NT2/D1 (cell line): ENCODE data around the gene CSK.
A peak's percentile ranks its signal among the peaks of the same experiment; 100 is the strongest.

Source experiments
- DNase-seq: peaks from one replicate; pipeline ENCODE4 v3.0.0-alpha.2; 2011; ENCODE audit warnings: low read depth, low spot score
- H3K27me3 ChIP-seq: 2 replicates; pipeline ENCODE4 v1.6.0; 2011; ENCODE audit warnings: mild to moderate bottlenecking; ENCODE audit not compliant: insufficient read length, insufficient read depth
- H3K36me3 ChIP-seq: 2 replicates; pipeline ENCODE4 v1.6.1; 2011; ENCODE audit warnings: mild to moderate bottlenecking, low read length, mixed read lengths; ENCODE audit not compliant: insufficient read depth, insufficient read length
- H3K4me1 ChIP-seq: 2 replicates; pipeline ENCODE4 v1.5.1; 2011; ENCODE audit not compliant: insufficient read depth, insufficient read length
- H3K4me3 ChIP-seq: 2 replicates; pipeline ENCODE4 v1.5.1; 2011; ENCODE audit warnings: low read depth; ENCODE audit not compliant: insufficient read length
- H3K9ac ChIP-seq: 2 replicates; pipeline ENCODE4 v1.6.0; 2011; ENCODE audit warnings: low read depth; ENCODE audit not compliant: insufficient read length
- H3K9me3 ChIP-seq: 2 replicates; pipeline ENCODE4 v1.5.1; 2011; ENCODE audit warnings: mild to moderate bottlenecking, low read length; ENCODE audit not compliant: insufficient read depth
- SUZ12 ChIP-seq: IDR thresholded peaks from 2 replicates; pipeline ENCODE4 v1.6.1; 2011; ENCODE audit not compliant: insufficient read length, insufficient read depth; ENCODE audit errors: extremely low read depth
- YY1 ChIP-seq: IDR thresholded peaks from 2 replicates; pipeline ENCODE4 v1.6.1; 2011; ENCODE audit not compliant: insufficient read length, insufficient read depth
- ZNF274 ChIP-seq: IDR thresholded peaks from 2 replicates; pipeline ENCODE4 v1.6.1; 2011; ENCODE audit warnings: mild to moderate bottlenecking, low read depth, low read length

The CSK gene

DNA sequence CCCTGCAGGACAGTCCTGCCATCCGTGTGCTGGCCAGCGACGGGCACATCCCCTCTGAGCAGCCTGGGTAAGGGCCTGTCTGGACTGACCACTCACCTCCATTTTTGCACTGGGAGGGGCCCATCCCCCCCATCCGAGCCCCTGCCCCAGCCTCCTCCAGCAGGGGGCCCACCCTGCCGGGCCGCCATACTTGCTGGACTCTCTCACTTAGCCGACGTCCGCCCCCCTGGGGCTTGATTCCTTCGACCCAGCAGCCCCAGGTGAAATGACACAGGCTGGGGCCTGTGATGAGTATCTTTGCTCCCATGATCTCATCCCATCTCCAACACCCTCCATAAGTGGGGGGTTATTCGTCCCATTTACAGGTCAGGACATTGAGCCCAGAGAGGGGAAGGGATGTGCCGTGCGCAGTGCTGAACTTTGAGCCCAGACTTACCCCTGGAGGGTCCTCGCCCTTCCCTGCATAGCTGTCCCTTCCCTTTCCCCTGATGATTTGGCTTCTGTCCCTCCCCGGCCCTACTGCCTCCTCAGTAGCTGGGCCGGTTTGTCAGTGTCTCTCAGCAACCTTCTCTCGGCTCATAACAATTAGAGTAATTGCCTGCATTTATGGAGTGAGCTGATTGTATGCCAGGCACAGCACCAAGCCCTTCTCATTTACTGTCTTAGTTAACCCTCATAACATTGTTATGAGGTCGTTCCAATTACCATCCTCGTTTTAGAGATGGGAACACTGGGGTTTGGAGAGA, 34.9 kb downstream of the CSK start:
- no peak for DNase-seq
- peak overlapping the region; percentile 57 for H3K9ac ChIP-seq

GRCh38 chr15:74817370-74817737, 35.5 kb downstream of the CSK start:
- Histone ChIP-seq H3K36me3 (no peaks in the 10 kb centered on the region), H3K9ac (peak overlapping the region; percentile 57), H3K4me3 (no peak overlapping the region), H3K9me3 (no peaks in the 10 kb centered on the region), H3K4me1 (peaks cover 60% of the 10 kb centered on the region), H3K27me3 (no peaks in the 10 kb centered on the region)
- TF ChIP-seq YY1 (no peak), SUZ12 (no peak), ZNF274 (no peak)
- DNase-seq: no peak

More for the DNA sequence above, 34.9 kb downstream of the CSK start:
- H3K9me3 ChIP-seq: no peaks in the 10 kb centered on the region
- H3K27me3 ChIP-seq: no peaks in the 10 kb centered on the region
- no peaks in the 10 kb centered on the region for H3K36me3 ChIP-seq
- no peak overlapping the region for H3K4me3 ChIP-seq
- H3K4me1 ChIP-seq: peaks cover 62% of the 10 kb centered on the region
- TF ChIP-seq SUZ12 (no peak), YY1 (no peak), ZNF274 (no peak)

DNA sequence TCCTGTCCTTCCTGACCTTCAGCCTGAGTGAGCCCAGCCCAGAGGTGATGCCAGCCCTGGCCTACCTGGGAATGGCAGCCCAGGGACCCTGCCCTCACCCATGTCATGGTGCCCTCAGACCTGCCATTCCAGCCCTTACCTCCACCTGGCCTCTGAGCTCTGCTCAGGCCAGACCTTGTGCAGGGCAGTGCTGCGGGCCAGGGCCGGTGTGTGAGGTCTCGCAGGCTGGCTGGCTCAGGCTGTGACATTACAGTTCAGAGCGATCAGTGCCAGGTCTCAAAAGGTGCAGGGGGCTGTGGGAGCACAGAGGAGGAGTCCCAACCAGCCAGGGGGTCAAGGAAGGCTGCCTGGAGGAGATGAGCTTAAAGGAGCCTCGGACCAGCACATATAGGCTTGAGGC, 38.2 kb downstream of the CSK start:
- peaks cover 14% of the 10 kb centered on the region for H3K27me3 ChIP-seq
- H3K9ac ChIP-seq: peak overlapping the region; percentile 16
- no peaks in the 10 kb centered on the region for H3K36me3 ChIP-seq
- no peaks in the 10 kb centered on the region for H3K9me3 ChIP-seq
- TF ChIP-seq YY1: no peak
- no peak for TF ChIP-seq SUZ12
- no peak for TF ChIP-seq ZNF274
- DNase-seq: no peak
- peaks cover 52% of the 10 kb centered on the region for H3K4me1 ChIP-seq
- H3K4me3 ChIP-seq: no peak overlapping the region

GRCh38 chr15:74821091-74821789, 39.4 kb downstream of the CSK start:
- no peaks in the 10 kb centered on the region for H3K9me3 ChIP-seq
- peaks cover 26% of the 10 kb centered on the region for H3K27me3 ChIP-seq
- no peak overlapping the region for H3K9ac ChIP-seq
- peaks cover 41% of the 10 kb centered on the region for H3K4me1 ChIP-seq
- TF ChIP-seq ZNF274 (no peak), YY1 (no peak)
- no peak overlapping the region for H3K4me3 ChIP-seq
- H3K36me3 ChIP-seq: no peaks in the 10 kb centered on the region
- DNase-seq: no peak

GRCh38 chr15:74821790-74822158, 39.9 kb downstream of the CSK start:
- peaks cover 30% of the 10 kb centered on the region for H3K27me3 ChIP-seq
- no peaks in the 10 kb centered on the region for H3K36me3 ChIP-seq
- H3K9me3 ChIP-seq: no peaks in the 10 kb centered on the region
- H3K9ac ChIP-seq: no peak overlapping the region
- H3K4me3 ChIP-seq: no peak overlapping the region
- DNase-seq: no peak
- no peak for TF ChIP-seq SUZ12
- no peak for TF ChIP-seq ZNF274
- TF ChIP-seq YY1: no peak
- peaks cover 37% of the 10 kb centered on the region for H3K4me1 ChIP-seq

- Histone ChIP-seq H3K4me1 (peaks cover 32% of the 10 kb centered on the region), H3K36me3 (no peaks in the 10 kb centered on the region), H3K27me3 (peaks cover 34% of the 10 kb centered on the region), H3K9ac (no peak overlapping the region), H3K9me3 (no peaks in the 10 kb centered on the region), H3K4me3 (no peak overlapping the region)
- no peak for DNase-seq
- TF ChIP-seq ZNF274 (no peak), SUZ12 (no peak), YY1 (no peak)
Measured at GRCh38 chr15:74822233-74822632, 40.4 kb downstream of the CSK start.

DNA sequence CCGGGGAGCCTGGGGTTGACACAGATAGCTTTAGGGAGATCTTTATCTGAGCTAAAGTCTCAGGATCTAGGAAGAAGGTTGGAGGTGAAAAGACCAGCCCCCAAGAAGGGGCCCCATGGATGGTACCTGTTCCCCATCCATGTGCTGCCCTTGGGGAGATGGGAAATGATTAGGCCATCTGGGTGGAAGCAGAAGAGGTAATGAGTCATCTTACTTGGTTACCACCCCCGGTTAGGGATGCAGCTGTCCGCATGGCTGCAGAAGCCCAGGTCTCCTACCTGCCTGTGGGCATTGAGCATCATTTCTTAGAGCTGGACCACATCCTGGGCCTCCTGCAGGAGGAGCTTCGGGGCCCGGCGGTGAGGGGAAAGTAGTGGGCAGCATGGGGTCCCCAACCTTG, 41.4 kb downstream of the CSK start:
- H3K9me3 ChIP-seq: no peaks in the 10 kb centered on the region
- DNase-seq: no peak
- TF ChIP-seq ZNF274: no peak
- TF ChIP-seq SUZ12: no peak
- no peaks in the 10 kb centered on the region for H3K36me3 ChIP-seq
- H3K27me3 ChIP-seq: peaks cover 45% of the 10 kb centered on the region
- H3K4me1 ChIP-seq: peaks cover 29% of the 10 kb centered on the region
- no peak overlapping the region for H3K9ac ChIP-seq
- no peak overlapping the region for H3K4me3 ChIP-seq

DNA sequence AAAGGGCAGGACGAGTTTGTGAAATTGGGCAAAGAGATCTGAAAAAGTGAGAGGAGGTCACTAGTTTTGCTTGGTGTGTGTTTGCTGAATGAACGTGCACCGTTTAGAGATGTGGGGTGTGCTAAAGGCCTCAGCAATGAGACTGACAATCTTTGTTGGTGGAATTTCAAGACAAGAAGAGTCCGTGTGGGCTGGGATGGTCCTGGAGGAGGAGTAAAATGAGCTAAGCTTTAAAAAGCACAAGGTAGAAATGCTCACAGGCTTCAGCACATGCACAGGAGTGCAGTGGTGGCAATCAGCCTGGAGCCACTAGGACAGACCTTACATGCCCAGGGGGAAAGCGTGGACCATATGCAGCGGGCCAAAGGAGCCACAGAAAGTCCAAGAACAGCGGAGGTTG, 43.1 kb downstream of the CSK start:
- TF ChIP-seq SUZ12: no peak
- TF ChIP-seq YY1: no peak
- no peak for TF ChIP-seq ZNF274
- Histone ChIP-seq H3K4me1 (peaks cover 21% of the 10 kb centered on the region), H3K4me3 (no peak overlapping the region), H3K36me3 (no peaks in the 10 kb centered on the region), H3K9ac (peak overlapping the region; percentile 38), H3K27me3 (peaks cover 48% of the 10 kb centered on the region), H3K9me3 (no peaks in the 10 kb centered on the region)
- no peak for DNase-seq
